ENCODE results near the gene IP6K3. TPM values are rescaled to one million over a fixed set of nuclear protein-coding genes. Genes with fewer than 3 reads are reported as not detected.

Gene IP6K3
- polyA plus RNA-seq, 3 donors = not detected

DNA sequence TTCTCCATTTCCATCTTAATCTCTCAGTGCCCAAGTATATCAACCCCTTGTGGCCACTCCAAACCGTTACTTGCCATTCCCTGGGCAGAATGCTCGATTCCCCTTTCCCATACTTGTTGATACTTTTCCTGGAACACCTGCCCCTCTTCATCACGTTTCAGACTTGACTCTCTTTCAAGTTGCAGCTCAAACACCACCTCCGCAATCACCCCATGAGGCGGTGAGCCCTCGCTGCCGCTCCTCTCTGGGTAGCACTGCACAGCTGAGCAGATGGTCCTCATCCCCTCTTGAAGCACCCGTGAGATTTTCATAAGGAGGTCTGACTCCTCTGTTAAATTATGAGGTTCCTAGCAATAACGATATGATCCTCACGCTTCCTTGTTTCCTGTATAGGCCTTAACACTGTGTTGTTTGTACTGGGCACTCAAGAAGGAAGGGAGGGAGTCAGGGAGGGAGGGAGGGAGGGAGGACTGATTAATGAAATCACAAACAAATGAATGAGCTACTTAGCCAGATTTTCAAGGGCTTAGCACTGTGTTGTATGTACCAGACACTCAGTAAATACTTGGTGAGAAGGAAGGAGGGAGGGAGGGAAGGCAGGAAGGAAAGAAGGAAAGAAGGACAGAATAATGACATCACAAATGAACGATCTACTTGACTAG lies 27.2 kb downstream of the IP6K3 start:
- Histone ChIP-seq H3K27ac (ENCODE audit: low read depth in 1 of 2, low read length in 2 of 2) (no peak overlapping the region), H3K4me3 (replicated peaks in 1 of 3; ENCODE audit: low read depth in 2 of 3, low read length in 3 of 3) (no peak overlapping the region), H3K9ac (ENCODE audit: insufficient read depth, low read length, poor library complexity, severe bottlenecking) (no peak overlapping the region), H2AFZ (ENCODE audit: insufficient read depth, low read depth, low read length, poor library complexity, severe bottlenecking) (no peak overlapping the region), H3K79me2 (ENCODE audit: insufficient read depth, low read length) (no peaks in the 10 kb centered on the region), H4K20me1 (ENCODE audit: insufficient read depth, low read length) (no peaks in the 10 kb centered on the region), H3K9me3 (replicated peaks in 1 of 2; ENCODE audit: control insufficient read depth in 1 of 2, insufficient read depth in 1 of 2, low read length in 2 of 2) (no peaks in the 10 kb centered on the region), H3K36me3 (replicated peaks in 1 of 2; ENCODE audit: control insufficient read depth in 1 of 2, insufficient read depth in 2 of 2, low read length in 2 of 2) (no peaks in the 10 kb centered on the region), H3K4me1 (ENCODE audit: control insufficient read depth in 1 of 2, insufficient read depth in 2 of 2, low read length in 2 of 2) (no peaks in the 10 kb centered on the region), H3K4me2 (replicated peaks; ENCODE audit: extremely low read depth, low read length, poor library complexity, severe bottlenecking) (no peak overlapping the region), H3K27me3 (ENCODE audit: control insufficient read depth in 2 of 2, insufficient read depth in 2 of 2, low read length in 2 of 2) (peaks cover 0 to 6% of the 10 kb centered on the region in 2 donors)
- H3K36me3 Mint-ChIP-seq = no peaks in the 10 kb centered on the region
- H3K4me3 Mint-ChIP-seq = no peak overlapping the region
- intact Hi-C loops (cut with micrococcal nuclease) = no loop called here
- H3K9me3 Mint-ChIP-seq = peaks cover 0 to 2% (median 0%) of the 10 kb centered on the region in 7 donors
- no peaks in the 10 kb centered on the region for H3K4me1 Mint-ChIP-seq
- WGBS (ENCODE audit: insufficient coverage) = 89% methylated on average over 9 of the region's 11 CpGs
- no peak for DNase-seq
- H3K27me3 Mint-ChIP-seq (ENCODE audit: low read depth in 3 of 3) = peaks cover 6 to 17% (median 16%) of the 10 kb centered on the region in 3 donors
- no peak overlapping the region for H3K27ac Mint-ChIP-seq
- TF ChIP-seq CTCF (IDR thresholded peaks at IDR 0.05) = no peak

DNA sequence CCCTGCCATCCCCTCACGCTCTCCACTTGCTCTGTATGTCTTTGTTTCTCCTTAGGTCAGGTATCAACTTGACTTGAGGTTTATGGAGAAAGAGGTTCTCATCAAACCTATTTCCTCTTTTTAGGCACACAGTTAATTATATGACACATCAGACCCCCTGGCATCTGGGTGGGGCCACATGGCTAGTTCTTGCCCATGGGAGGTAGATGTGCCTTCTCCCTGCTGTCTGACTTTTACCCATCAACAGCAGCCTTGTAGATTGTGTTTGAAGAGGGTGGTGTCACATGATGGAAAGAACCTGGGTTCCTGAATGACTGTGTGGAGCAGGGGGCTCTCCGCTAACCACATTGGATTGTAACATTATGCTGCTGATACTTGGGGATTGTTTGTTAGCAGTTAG lies 28.0 kb downstream of the IP6K3 start:
- no peak overlapping the region for H3K27ac Mint-ChIP-seq
- H3K4me3 ChIP-seq (replicated peaks in 1 of 3; ENCODE audit: low read depth in 2 of 3, low read length in 3 of 3) = no peak overlapping the region
- no peak for DNase-seq
- H3K4me3 Mint-ChIP-seq = no peak overlapping the region
- peaks cover 0 to 2% (median 0%) of the 10 kb centered on the region in 7 donors for H3K9me3 Mint-ChIP-seq
- no peak overlapping the region for H3K27ac ChIP-seq (ENCODE audit: low read depth in 1 of 2, low read length in 2 of 2)
- intact Hi-C loops (cut with micrococcal nuclease) = no loop called here
- WGBS (ENCODE audit: insufficient coverage) = no CpG with 5 or more reads among the region's 2 CpGs
- no peaks in the 10 kb centered on the region for H3K79me2 ChIP-seq (ENCODE audit: insufficient read depth, low read length)
- H3K9ac ChIP-seq (ENCODE audit: insufficient read depth, low read length, poor library complexity, severe bottlenecking) = no peak overlapping the region
- H3K36me3 ChIP-seq (replicated peaks in 1 of 2; ENCODE audit: control insufficient read depth in 1 of 2, insufficient read depth in 2 of 2, low read length in 2 of 2) = no peaks in the 10 kb centered on the region
- H3K4me1 Mint-ChIP-seq = no peaks in the 10 kb centered on the region
- peaks cover 0 to 3% of the 10 kb centered on the region in 2 donors for H3K27me3 ChIP-seq (ENCODE audit: control insufficient read depth in 2 of 2, insufficient read depth in 2 of 2, low read length in 2 of 2)
- H3K27me3 Mint-ChIP-seq (ENCODE audit: low read depth in 3 of 3) = peaks cover 5 to 15% (median 10%) of the 10 kb centered on the region in 3 donors
- no peak for TF ChIP-seq CTCF (IDR thresholded peaks at IDR 0.05)
- H3K9me3 ChIP-seq (replicated peaks in 1 of 2; ENCODE audit: control insufficient read depth in 1 of 2, insufficient read depth in 1 of 2, low read length in 2 of 2) = no peaks in the 10 kb centered on the region
- H3K4me2 ChIP-seq (replicated peaks; ENCODE audit: extremely low read depth, low read length, poor library complexity, severe bottlenecking) = no peak overlapping the region
- H2AFZ ChIP-seq (ENCODE audit: insufficient read depth, low read depth, low read length, poor library complexity, severe bottlenecking) = no peak overlapping the region
- no peaks in the 10 kb centered on the region for H3K36me3 Mint-ChIP-seq
- H4K20me1 ChIP-seq (ENCODE audit: insufficient read depth, low read length) = no peaks in the 10 kb centered on the region
- no peaks in the 10 kb centered on the region for H3K4me1 ChIP-seq (ENCODE audit: control insufficient read depth in 1 of 2, insufficient read depth in 2 of 2, low read length in 2 of 2)

Measured in CD14-positive monocyte (primary cell).